H1 (cell line): ENCODE measurements around the gene CSNK2B. TPM values are rescaled to one million over a fixed set of nuclear protein-coding genes. Genes with fewer than 3 reads are reported as not detected.

Experiments
- CTCF ChIA-PET: fragments of 300-600 bp; sonication (Branson Sonifier 250); formaldehyde crosslinking; loops from one replicate; lab custom pipeline; 2021; ENCODE audit not compliant: partially characterized antibody; lab: Charles Lee
- POLR2A ChIA-PET: fragments of 300-600 bp; sonication (Branson Sonifier 250); formaldehyde crosslinking; loops from one replicate; lab custom pipeline; 2021; ENCODE audit warnings: inconsistent platforms; ENCODE audit not compliant: partially characterized antibody; lab: Charles Lee
- DNase-seq, 2 experiments: peaks; one replicate each; pipeline versions ENCODE4 v3.0.0 to v3.0.0-alpha.2; 2010 to 2022; ENCODE audit warnings: low spot score in 2 of 2, low read depth in 1 of 2, mixed read lengths in 1 of 2
- FAIRE-seq: peaks from 2 replicates; lab custom pipeline; 2011; peaks lifted over from hg19 to GRCh38; lab: Jason Lieb, UNC
- H2AFZ ChIP-seq: 2 replicates; pipeline ENCODE4 v1.8.1; 2012; ENCODE audit warnings: low read length, inconsistent platforms
- H2AK5ac ChIP-seq: 2 replicates; pipeline ENCODE4 v1.6.1; 2013; ENCODE audit warnings: low read depth, low read length
- H2BK120ac ChIP-seq: replicated peaks from 2 replicates; pipeline ENCODE3; 2013; ENCODE audit warnings: low read depth, low read length, inconsistent platforms
- H2BK12ac ChIP-seq: 2 replicates; pipeline ENCODE4 v1.6.1; 2013; ENCODE audit warnings: low read depth, low read length
- H2BK15ac ChIP-seq: 2 replicates; pipeline ENCODE4 v1.6.1; 2013; ENCODE audit warnings: low read length
- H2BK20ac ChIP-seq: 2 replicates; pipeline ENCODE4 v1.6.1; 2013; ENCODE audit warnings: low read length
- H2BK5ac ChIP-seq: 2 replicates; pipeline ENCODE4 v1.6.1; 2013; ENCODE audit warnings: low read depth, low read length
- H3K14ac ChIP-seq: 2 replicates; pipeline ENCODE4 v1.6.1; 2013; ENCODE audit warnings: inconsistent platforms; ENCODE audit not compliant: insufficient read length
- H3K18ac ChIP-seq: 2 replicates; pipeline ENCODE4 v1.6.1; 2013; ENCODE audit warnings: low read length; ENCODE audit errors: extremely low read depth
- H3K23ac ChIP-seq: 2 replicates; pipeline ENCODE4 v1.6.1; 2013; ENCODE audit warnings: inconsistent platforms; ENCODE audit not compliant: insufficient read length
- H3K23me2 ChIP-seq: 2 replicates; pipeline ENCODE4 v1.6.1; 2013; ENCODE audit warnings: low read depth, low read length
- H3K27ac ChIP-seq: 2 replicates; pipeline ENCODE4 v1.6.1; 2011; ENCODE audit warnings: low read depth, low read length, inconsistent platforms
- H3K27me3 ChIP-seq, 4 experiments: replicated peaks in 1 of 4; 1 replicate in 1 of 4; 2 replicates in 3 of 4; pipeline versions ENCODE4 v1.6.1 to v1.8.1; 2011 to 2013; ENCODE audit warnings: low read length in 3 of 4, mild to moderate bottlenecking in 3 of 4, inconsistent platforms in 2 of 4, mixed read lengths in 2 of 4, moderate library complexity in 1 of 4; ENCODE audit not compliant: control insufficient read depth in 3 of 4, insufficient read depth in 3 of 4; ENCODE audit errors: extremely low read depth in 1 of 4
- H3K36me3 ChIP-seq, 4 experiments: 2 replicates each; pipeline versions ENCODE4 v1.6.1 to v1.8.1; 2011 to 2013; ENCODE audit warnings: mild to moderate bottlenecking in 4 of 4, low read length in 3 of 4, moderate library complexity in 2 of 4, control low read depth in 1 of 4, inconsistent platforms in 1 of 4; ENCODE audit not compliant: insufficient read depth in 4 of 4, control insufficient read depth in 2 of 4
- H3K4ac ChIP-seq: replicated peaks from 2 replicates; pipeline ENCODE3; 2013; ENCODE audit warnings: low read length, low read depth, mixed read lengths, inconsistent platforms; ENCODE audit not compliant: insufficient read length
- H3K4me1 ChIP-seq, 4 experiments: replicated peaks in 1 of 4; 1 replicate in 1 of 4; 2 replicates in 3 of 4; pipeline versions ENCODE4 v1.6.1 to v1.8.1; 2011 to 2013; ENCODE audit warnings: low read length in 3 of 4, inconsistent platforms in 2 of 4, mixed read lengths in 1 of 4; ENCODE audit not compliant: insufficient read depth in 4 of 4, control insufficient read depth in 3 of 4
- H3K4me2 ChIP-seq, 2 experiments: 2 replicates each; pipeline versions ENCODE4 v1.6.1 to v1.8.1; 2011 to 2013; ENCODE audit warnings: low read depth in 2 of 2, low read length in 2 of 2, control low read depth in 1 of 2, inconsistent platforms in 1 of 2, mild to moderate bottlenecking in 1 of 2; ENCODE audit not compliant: insufficient read depth in 1 of 2
- H3K4me3 ChIP-seq, 4 experiments: fragments of 200-600, 300-600 bp in 1 of 4; sonication (generic), shearing (Covaris generic), sonication (Bioruptor Twin) in 1 of 4; 2 replicates each; pipeline versions ENCODE4 v1.5.1 to v1.8.1; 2011 to 2016; ENCODE audit warnings: low read length in 4 of 4, low read depth in 3 of 4, control low read depth in 2 of 4, inconsistent platforms in 2 of 4, mild to moderate bottlenecking in 2 of 4, mixed read lengths in 1 of 4, moderate library complexity in 1 of 4; ENCODE audit not compliant: insufficient read depth in 2 of 4; ENCODE audit errors: extremely low read depth in 1 of 4
- H3K56ac ChIP-seq: replicated peaks from 2 replicates; pipeline ENCODE3; 2013; ENCODE audit warnings: low read depth, mild to moderate bottlenecking, mixed read lengths, low read length, inconsistent platforms; ENCODE audit not compliant: insufficient read length
- H3K79me1 ChIP-seq: 2 replicates; pipeline ENCODE4 v1.6.1; 2013; ENCODE audit warnings: low read depth, low read length, control low read depth
- H3K79me2 ChIP-seq, 2 experiments: 2 replicates each; pipeline versions ENCODE4 v1.6.1 to v1.8.1; 2012 to 2013; ENCODE audit warnings: low read length in 2 of 2, mild to moderate bottlenecking in 2 of 2, inconsistent platforms in 1 of 2; ENCODE audit not compliant: insufficient read depth in 2 of 2, control insufficient read depth in 1 of 2
- H3K9ac ChIP-seq, 4 experiments: replicated peaks in 1 of 4; 1 replicate in 1 of 4; 2 replicates in 3 of 4; pipeline versions ENCODE4 v1.6.1 to v1.8.1; 2011 to 2013; ENCODE audit warnings: low read depth in 3 of 4, low read length in 3 of 4, control low read depth in 2 of 4, mild to moderate bottlenecking in 2 of 4, moderate library complexity in 2 of 4, inconsistent platforms in 1 of 4; ENCODE audit errors: extremely low read depth in 1 of 4
- H3K9me3 ChIP-seq, 2 experiments: 2 replicates each; pipeline versions ENCODE4 v1.6.1 to v1.8.1; 2012 to 2013; ENCODE audit warnings: mild to moderate bottlenecking in 2 of 2, moderate library complexity in 2 of 2, control low read depth in 1 of 2, inconsistent platforms in 1 of 2, low read depth in 1 of 2, low read length in 1 of 2, mixed read lengths in 1 of 2; ENCODE audit not compliant: insufficient read depth in 2 of 2
- H4K20me1 ChIP-seq, 2 experiments: replicated peaks in 1 of 2; 2 replicates each; pipeline versions ENCODE3 to v1.8.1; 2011 to 2013; ENCODE audit warnings: inconsistent platforms in 2 of 2, low read length in 2 of 2, mild to moderate bottlenecking in 1 of 2; ENCODE audit not compliant: insufficient read depth in 2 of 2, control insufficient read depth in 1 of 2
- H4K5ac ChIP-seq: 2 replicates; pipeline ENCODE4 v1.6.1; 2013; ENCODE audit warnings: low read length, low read depth, mixed read lengths, inconsistent platforms; ENCODE audit not compliant: insufficient read length
- H4K8ac ChIP-seq: 2 replicates; pipeline ENCODE4 v1.8.0; 2013; ENCODE audit warnings: mild to moderate bottlenecking, moderate library complexity, low read length, inconsistent platforms; ENCODE audit not compliant: insufficient read depth; ENCODE audit errors: extremely low read depth
- H4K91ac ChIP-seq: replicated peaks from 2 replicates; pipeline ENCODE3; 2013; ENCODE audit warnings: low read length, mixed read lengths, inconsistent platforms; ENCODE audit not compliant: insufficient read length
- CBX8 ChIP-seq: fragments of 300-800, 300-1000 bp; sonication (generic); IDR thresholded peaks from 2 replicates; pipeline ENCODE4 v1.7.1; 2016; ENCODE audit warnings: low read depth, low read length, borderline replicate concordance
- CHD2 ChIP-seq: IDR thresholded peaks from 2 replicates; pipeline ENCODE4 v1.6.1; 2012; ENCODE audit warnings: low read length, improper control_type of control experiment
- CREB1 ChIP-seq: IDR thresholded peaks from 2 replicates; pipeline ENCODE4 v1.6.1; 2012; ENCODE audit warnings: inconsistent platforms
- EGR1 ChIP-seq: IDR thresholded peaks from 2 replicates; pipeline ENCODE4 v1.6.1; 2011; ENCODE audit warnings: low read depth, low read length, borderline replicate concordance
- EZH2 ChIP-seq: fragments of 200-600 bp; sonication (generic); IDR thresholded peaks from 2 replicates; pipeline ENCODE4 v1.7.1; 2012; ENCODE audit warnings: low read depth, mild to moderate bottlenecking, moderate library complexity, low read length, inconsistent platforms; ENCODE audit not compliant: severe bottlenecking
- GABPA ChIP-seq: IDR thresholded peaks from 2 replicates; pipeline ENCODE4 v1.6.1; 2011; ENCODE audit warnings: mild to moderate bottlenecking, low read length, moderate library complexity, borderline replicate concordance; ENCODE audit not compliant: insufficient read depth
- KDM5A ChIP-seq: fragments of 200-600 bp; IDR thresholded peaks from 2 replicates; pipeline ENCODE4 v1.7.1; 2012; ENCODE audit warnings: mild to moderate bottlenecking, low read length, inconsistent platforms, mixed read lengths
- POLR2A ChIP-seq, 2 experiments: IDR thresholded peaks; 1 replicate in 1 of 2; 2 replicates in 1 of 2; pipeline ENCODE4 v1.6.1; 2011; ENCODE audit warnings: low read depth in 2 of 2, low read length in 2 of 2, mild to moderate bottlenecking in 2 of 2; ENCODE audit errors: control extremely low read depth in 1 of 2
- SIRT6 ChIP-seq: IDR thresholded peaks from one replicate; pipeline ENCODE4 v1.7.1; 2012; ENCODE audit warnings: low read length, inconsistent platforms
- SIX5 ChIP-seq: IDR thresholded peaks from 2 replicates; pipeline ENCODE4 v1.6.1; 2011; ENCODE audit warnings: mild to moderate bottlenecking, low read depth, low read length
- SP1 ChIP-seq: IDR thresholded peaks from 2 replicates; pipeline ENCODE4 v1.6.1; 2011; ENCODE audit warnings: low read depth, low read length
- SP2 ChIP-seq: IDR thresholded peaks from 2 replicates; pipeline ENCODE4 v1.6.1; 2012; ENCODE audit warnings: mild to moderate bottlenecking, low read length, inconsistent platforms
- SRF ChIP-seq: IDR thresholded peaks from 2 replicates; pipeline ENCODE4 v1.6.1; 2011; ENCODE audit warnings: mild to moderate bottlenecking, low read depth, low read length, moderate library complexity
- TAF7 ChIP-seq: optimal IDR thresholded peaks from 2 replicates; pipeline ENCODE3; 2011; ENCODE audit warnings: low read depth, mild to moderate bottlenecking, inconsistent platforms, low read length, moderate library complexity, borderline replicate concordance
- WGBS, 2 experiments: shearing (Covaris generic) in 1 of 2; methylation state at CpG; one replicate each; pipeline versions ENCODE4 v1.1.6 to v1.1.7; 2013 to 2015; ENCODE audit warnings: low lambda C conversion rate in 2 of 2, mixed read lengths in 2 of 2, inconsistent platforms in 1 of 2, low coverage in 1 of 2, missing lambda C conversion rate in 1 of 2; ENCODE audit not compliant: insufficient replicate concordance in 2 of 2, insufficient coverage in 1 of 2, insufficient read length in 1 of 2; ENCODE audit errors: extremely low coverage in 1 of 2, missing lambda C conversion rate in 1 of 2; 5-methylcytosine and 5-hydroxymethylcytosine counted together
- polyA plus RNA-seq, 7 experiments: library from polyadenylated mRNA; depleted of rRNA in 3 of 7; stranded (reverse) in 5 of 7; unstranded in 2 of 7; fragments of >200 nt in 5 of 7; fragments of 200-250 nt in 2 of 7; gene quantifications; 1 replicate in 5 of 7; 2 replicates in 1 of 7; 4 replicates in 1 of 7; pipeline versions ENCODE4 v1.2.1 to v1.2.3, GENCODE V29; 2011 to 2013; ENCODE audit warnings: missing spikeins in 2 of 7, mixed read lengths in 2 of 7
- total RNA-seq: library from RNA; stranded (reverse); fragmentation: NEBNext Ultra II Directional; extraction: Animal tissue kit (Norgen Biotek cat#: 25700); gene quantifications from 2 replicates; pipeline ENCODE4 v1.2.1, GENCODE V29; 2021

CSNK2B gene
- total and polyA plus RNA-seq, 2 of the 8 experiments (the other 6 are each of a cell fraction or from before 2014, with no cell fraction given) = 169 to 208 TPM

DNA sequence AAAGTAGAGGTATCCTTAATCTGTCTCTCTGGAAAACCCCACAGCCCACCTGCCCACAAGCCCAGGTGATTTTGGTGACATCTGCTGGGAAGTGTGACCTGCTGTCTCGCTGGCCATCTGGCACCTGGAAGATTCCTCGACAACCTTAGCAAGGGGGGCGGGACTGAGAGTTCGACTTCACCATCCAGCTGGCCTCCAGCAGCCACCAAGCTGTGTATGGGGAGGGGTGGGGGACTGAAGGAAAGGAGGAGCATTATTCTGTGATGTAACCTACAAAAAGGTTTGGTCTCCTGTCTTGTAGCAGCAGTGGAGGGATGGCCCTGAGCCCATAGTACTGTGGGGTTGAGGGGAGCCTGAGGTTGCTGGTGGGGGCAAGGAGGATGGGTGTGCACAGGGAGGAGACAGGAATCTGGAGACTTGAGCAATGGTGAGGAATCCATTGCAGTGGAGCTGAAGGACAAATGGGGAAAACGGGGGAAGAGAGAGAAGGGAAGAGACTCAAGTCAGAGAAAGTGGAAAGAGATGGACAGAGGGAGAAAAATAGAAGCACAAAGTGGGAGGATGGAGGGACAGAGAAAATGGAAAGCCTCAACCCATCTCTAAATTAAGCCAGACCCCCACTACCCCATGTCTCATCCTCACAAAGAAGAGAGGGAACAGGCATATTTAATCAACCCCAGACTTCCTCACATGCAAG, 44.8 kb downstream of the CSNK2B start:
- peaks cover 11 to 18% (median 12%) of the 10 kb centered on the region in 4 experiments for H3K4me1 ChIP-seq
- no peak overlapping the region; a peak in 1 of 4 replicates for H3K4me2 ChIP-seq
- DNase-seq (no peak), FAIRE-seq (no peak)
- CTCF ChIA-PET = interaction anchor here (0.5 to 5.7 kb wide), 12 partner anchors 11 to 269 kb away, joined by 3 to 39 read pairs (median 4); partner anchors contain the start of genes DDAH2 and LSM2
- no peak overlapping the region for H2BK120ac ChIP-seq
- no peak overlapping the region for H3K27ac ChIP-seq
- H3K36me3 ChIP-seq = no peaks in the 10 kb centered on the region
- no peak overlapping the region for H3K14ac ChIP-seq
- no peak overlapping the region for H2BK5ac ChIP-seq
- H3K23ac ChIP-seq = no peak overlapping the region
- POLR2A ChIA-PET = interaction anchor here (0.6 to 3.4 kb wide), 10 partner anchors 14 to 233 kb away, joined by 3 to 22 read pairs (median 4); partner anchors contain the start of genes BAG6, DDAH2, GPANK1 and MPIG6B
- H4K91ac ChIP-seq = no peak overlapping the region
- H4K8ac ChIP-seq = peak overlapping the region; percentile 23; the same call in 1 of the 2 replicates
- H4K5ac ChIP-seq = no peak overlapping the region
- H2AK5ac ChIP-seq = no peak overlapping the region
- no peak overlapping the region for H2BK12ac ChIP-seq
- no peaks in the 10 kb centered on the region for H4K20me1 ChIP-seq
- H3K9me3 ChIP-seq = no peaks in the 10 kb centered on the region
- H3K23me2 ChIP-seq = peaks cover 3% of the 10 kb centered on the region; the same call in 1 of the 2 replicates
- no peak overlapping the region for H3K9ac ChIP-seq
- H2BK20ac ChIP-seq = 0 out of 2 replicates have a peak overlapping the region, but pooled peaks have one; percentile 72
- H3K18ac ChIP-seq = no peak overlapping the region
- H3K27me3 ChIP-seq = no peaks in the 10 kb centered on the region; a peak in 1 of 7 replicates
- H3K4me3 ChIP-seq = no peak overlapping the region
- H3K56ac ChIP-seq = no peak overlapping the region
- no peak overlapping the region for H2BK15ac ChIP-seq
- H3K79me2 ChIP-seq = no peaks in the 10 kb centered on the region
- no peaks in the 10 kb centered on the region for H3K79me1 ChIP-seq
- H3K4ac ChIP-seq = no peak overlapping the region
- 0 out of 2 replicates have a peak overlapping the region, but pooled peaks have one; percentile 7 for H2AFZ ChIP-seq
- WGBS, 2 experiments = 82% methylated on average over 5 of the region's 5 CpGs; no CpG with 5 or more reads in 1 of the 2 experiments
- TF ChIP-seq KDM5A (no peak), CBX8 (no peak), CREB1 (no peak), EZH2 (no peak), EGR1 (no peak), CHD2 (no peak), SIX5 (no peak), POLR2A (IDR thresholded peaks at IDR 0.05; ENCODE audit: control extremely low read depth in 1 of 2, low read depth in 2 of 2, low read length in 2 of 2) (no peak), SP1 (no peak), TAF7 (no peak), SIRT6 (no peak), SRF (no peak), GABPA (no peak), SP2 (no peak)
